Tibial nerve (tissue), 4 donors: ENCODE results near the gene SLC29A3. TPM values are rescaled to one million over a fixed set of nuclear protein-coding genes. Genes with fewer than 3 reads are reported as not detected.

Source experiments
- DNase-seq, 2 donors: peaks; one replicate each; pipeline ENCODE4 v3.0.0-alpha.2; 2019; ENCODE audit warnings: low spot score in 2 of 2
- H3K27ac ChIP-seq, 4 donors: fragments of 200-600 bp; sonication (generic) in 3 of 4; one replicate each; pipeline ENCODE4 v1.5.1; 2017 to 2019; ENCODE audit warnings: mild to moderate bottlenecking in 1 of 4
- H3K27me3 ChIP-seq, 2 donors: fragments of 200-600 bp; sonication (generic) in 1 of 2; one replicate each; pipeline versions ENCODE4 v1.5.1 to v1.6.0; 2017 to 2019
- H3K36me3 ChIP-seq, 3 donors: fragments of 200-600 bp; sonication (generic); one replicate each; pipeline ENCODE4 v1.5.1; 2018 to 2019
- H3K4me1 ChIP-seq, 4 donors: fragments of 200-600 bp; sonication (generic) in 3 of 4; one replicate each; pipeline ENCODE4 v1.5.1; 2017 to 2019
- H3K4me3 ChIP-seq, 4 donors: fragments of 200-600 bp; sonication (generic) in 3 of 4; one replicate each; pipeline ENCODE4 v1.5.1; 2017 to 2019; ENCODE audit warnings: mild to moderate bottlenecking in 1 of 4, moderate library complexity in 1 of 4
- H3K9me3 ChIP-seq, 4 donors: fragments of 200-600 bp; sonication (generic) in 3 of 4; one replicate each; pipeline ENCODE4 v1.5.1; 2017 to 2019
- EP300 ChIP-seq, 2 donors: sonication (generic); formaldehyde crosslinking; IDR thresholded peaks; one replicate each; pipeline ENCODE4 v1.6.1; 2017; ENCODE audit warnings: antibody characterized with exemption in 2 of 2, mild to moderate bottlenecking in 1 of 2
- POLR2A ChIP-seq, 2 donors: fragments of 450-650 bp; IDR thresholded peaks; one replicate each; pipeline ENCODE4 v1.6.1; 2017; ENCODE audit warnings: antibody characterized with exemption in 2 of 2, mild to moderate bottlenecking in 2 of 2, moderate library complexity in 2 of 2
- WGBS, 2 donors: methylation state at CpG; one replicate each; pipeline ENCODE4 v1.1.5; 2018; 5-methylcytosine and 5-hydroxymethylcytosine counted together
- total RNA-seq, 4 donors: library from RNA; depleted of rRNA; stranded (reverse); fragments of >200 nt; gene quantifications; one replicate each; pipeline ENCODE4 v1.1.0, GENCODE V29; 2016
- TF ChIP-seq, protein P1 (sequence below), 5 experiments: fragments of 200-600 bp in 3 of 5; fragments of 450-650 bp in 2 of 5; sonication (generic) in 3 of 5; IDR thresholded peaks; one replicate each; pipeline ENCODE4 v1.5.1; 2016 to 2019; ENCODE audit warnings: antibody characterized with exemption in 5 of 5, mild to moderate bottlenecking in 3 of 5, moderate library complexity in 2 of 5

Gene SLC29A3
- total RNA-seq, 4 donors from 2014 or later = 6.5 to 10.1 (median 7.4) TPM

- WGBS, 2 donors = 84 to 88% methylated on average over 13 to 15 of the region's 15 CpGs
- Histone ChIP-seq H3K27me3 (no peaks in the 10 kb centered on the region), H3K27ac (no peak overlapping the region), H3K4me1 (peaks cover 0 to 6% (median 0%) of the 10 kb centered on the region in 4 donors), H3K36me3 (peaks cover 0 to 3% (median 0%) of the 10 kb centered on the region in 3 donors), H3K9me3 (no peaks in the 10 kb centered on the region), H3K4me3 (no peak overlapping the region)
- TF ChIP-seq, protein P1, sequence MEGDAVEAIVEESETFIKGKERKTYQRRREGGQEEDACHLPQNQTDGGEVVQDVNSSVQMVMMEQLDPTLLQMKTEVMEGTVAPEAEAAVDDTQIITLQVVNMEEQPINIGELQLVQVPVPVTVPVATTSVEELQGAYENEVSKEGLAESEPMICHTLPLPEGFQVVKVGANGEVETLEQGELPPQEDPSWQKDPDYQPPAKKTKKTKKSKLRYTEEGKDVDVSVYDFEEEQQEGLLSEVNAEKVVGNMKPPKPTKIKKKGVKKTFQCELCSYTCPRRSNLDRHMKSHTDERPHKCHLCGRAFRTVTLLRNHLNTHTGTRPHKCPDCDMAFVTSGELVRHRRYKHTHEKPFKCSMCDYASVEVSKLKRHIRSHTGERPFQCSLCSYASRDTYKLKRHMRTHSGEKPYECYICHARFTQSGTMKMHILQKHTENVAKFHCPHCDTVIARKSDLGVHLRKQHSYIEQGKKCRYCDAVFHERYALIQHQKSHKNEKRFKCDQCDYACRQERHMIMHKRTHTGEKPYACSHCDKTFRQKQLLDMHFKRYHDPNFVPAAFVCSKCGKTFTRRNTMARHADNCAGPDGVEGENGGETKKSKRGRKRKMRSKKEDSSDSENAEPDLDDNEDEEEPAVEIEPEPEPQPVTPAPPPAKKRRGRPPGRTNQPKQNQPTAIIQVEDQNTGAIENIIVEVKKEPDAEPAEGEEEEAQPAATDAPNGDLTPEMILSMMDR (IDR thresholded peaks at IDR 0.05) = no peak
- TF ChIP-seq EP300 (IDR thresholded peaks at IDR 0.05) = no peak
- no peak for TF ChIP-seq POLR2A (IDR thresholded peaks at IDR 0.05)
- no peak for DNase-seq
Measured at GRCh38 chr10:71288461-71288860, 30.6 kb upstream of the SLC29A3 start.

- H3K36me3 ChIP-seq = peaks cover 0 to 8% (median 0%) of the 10 kb centered on the region in 3 donors
- WGBS, 2 donors = 81% methylated on average over 12 of the region's 12 CpGs
- H3K4me3 ChIP-seq = no peak overlapping the region
- no peaks in the 10 kb centered on the region for H3K27me3 ChIP-seq
- H3K9me3 ChIP-seq = no peaks in the 10 kb centered on the region
- DNase-seq = no peak
- H3K27ac ChIP-seq = no peak overlapping the region
- peaks cover 0 to 16% (median 0%) of the 10 kb centered on the region in 4 donors for H3K4me1 ChIP-seq
- TF ChIP-seq EP300 (IDR thresholded peaks at IDR 0.05) (no peak), POLR2A (IDR thresholded peaks at IDR 0.05) (no peak)
- TF ChIP-seq, protein P1 (IDR thresholded peaks at IDR 0.05) = no peak
Measured at GRCh38 chr10:71289421-71290130, 29.5 kb upstream of the SLC29A3 start.

DNA sequence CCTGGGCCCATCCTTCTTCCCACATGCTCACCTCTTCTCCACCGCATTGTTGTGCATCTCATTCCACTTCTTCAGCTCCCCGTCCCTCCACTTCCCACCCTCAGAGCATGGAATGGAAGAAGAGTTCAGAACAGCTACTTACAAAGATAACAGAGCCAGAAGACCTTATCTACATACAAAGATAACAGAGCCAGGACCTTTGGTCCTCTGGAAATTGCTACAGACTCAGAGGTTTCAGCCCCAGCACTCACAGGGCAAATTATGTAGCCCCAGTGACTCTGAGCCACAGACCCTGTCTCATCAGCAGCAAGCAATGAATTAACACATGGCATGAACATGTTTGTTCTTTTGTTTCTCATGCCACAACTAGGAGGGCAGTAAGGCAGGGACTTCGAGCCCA is 28.7 kb upstream of the SLC29A3 start:
- H3K36me3 ChIP-seq = peaks cover 0 to 8% (median 0%) of the 10 kb centered on the region in 3 donors
- TF ChIP-seq, protein P1 (IDR thresholded peaks at IDR 0.05) = no peak
- no peak for TF ChIP-seq POLR2A (IDR thresholded peaks at IDR 0.05)
- TF ChIP-seq EP300 (IDR thresholded peaks at IDR 0.05) = no peak
- WGBS, 2 donors = 65 to 93% methylated on average over 3 of the region's 3 CpGs

DNA sequence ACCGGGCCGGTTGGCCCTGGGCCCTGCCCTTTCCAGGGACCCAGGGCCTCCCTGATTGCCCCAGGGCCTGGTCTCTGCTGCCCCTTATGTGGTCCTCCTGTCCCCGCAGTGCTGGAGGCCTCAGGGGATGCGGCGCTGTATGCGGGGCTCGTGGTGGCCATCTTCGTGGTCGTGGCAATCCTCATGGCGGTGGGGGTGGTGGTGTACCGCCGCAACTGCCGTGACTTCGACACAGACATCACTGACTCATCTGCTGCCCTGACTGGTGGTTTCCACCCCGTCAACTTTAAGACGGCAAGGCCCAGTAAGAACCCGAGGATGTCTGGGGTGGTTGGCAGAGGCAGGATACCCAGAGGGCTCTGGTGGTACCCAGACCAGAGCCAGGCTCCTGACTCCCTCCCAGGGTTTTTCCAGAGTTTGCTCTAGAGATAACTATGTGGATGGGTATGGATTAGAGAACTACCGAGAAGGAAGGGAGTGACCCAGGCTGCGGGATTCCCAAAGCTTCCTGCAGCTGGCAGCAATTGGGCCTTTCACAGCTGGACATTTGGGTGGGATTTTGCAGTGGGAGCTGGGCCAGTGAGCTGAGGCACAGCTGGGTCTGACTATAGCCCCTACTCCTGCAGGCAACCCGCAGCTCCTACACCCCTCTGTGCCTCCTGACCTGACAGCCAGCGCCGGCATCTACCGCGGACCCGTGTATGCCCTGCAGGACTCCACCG is 28.1 kb upstream of the SLC29A3 start:
- peaks cover 0 to 8% (median 0%) of the 10 kb centered on the region in 3 donors for H3K36me3 ChIP-seq
- no peak overlapping the region for H3K4me3 ChIP-seq
- H3K9me3 ChIP-seq = no peaks in the 10 kb centered on the region
- H3K27ac ChIP-seq = no peak overlapping the region
- DNase-seq = no peak
- H3K4me1 ChIP-seq = peaks cover 0 to 16% (median 0%) of the 10 kb centered on the region in 4 donors
- H3K27me3 ChIP-seq = no peaks in the 10 kb centered on the region
- no peak for TF ChIP-seq POLR2A (IDR thresholded peaks at IDR 0.05)
- no peak for TF ChIP-seq EP300 (IDR thresholded peaks at IDR 0.05)
- TF ChIP-seq, protein P1 (IDR thresholded peaks at IDR 0.05) = no peak
- WGBS, 2 donors = 85 to 91% methylated on average over 25 to 26 of the region's 26 CpGs

More for the DNA sequence above, 28.7 kb upstream of the SLC29A3 start:
- H3K4me1 ChIP-seq = peaks cover 0 to 16% (median 0%) of the 10 kb centered on the region in 4 donors
- DNase-seq = no peak
- no peak overlapping the region for H3K4me3 ChIP-seq
- no peaks in the 10 kb centered on the region for H3K9me3 ChIP-seq
- H3K27ac ChIP-seq = no peak overlapping the region
- H3K27me3 ChIP-seq = no peaks in the 10 kb centered on the region

DNA sequence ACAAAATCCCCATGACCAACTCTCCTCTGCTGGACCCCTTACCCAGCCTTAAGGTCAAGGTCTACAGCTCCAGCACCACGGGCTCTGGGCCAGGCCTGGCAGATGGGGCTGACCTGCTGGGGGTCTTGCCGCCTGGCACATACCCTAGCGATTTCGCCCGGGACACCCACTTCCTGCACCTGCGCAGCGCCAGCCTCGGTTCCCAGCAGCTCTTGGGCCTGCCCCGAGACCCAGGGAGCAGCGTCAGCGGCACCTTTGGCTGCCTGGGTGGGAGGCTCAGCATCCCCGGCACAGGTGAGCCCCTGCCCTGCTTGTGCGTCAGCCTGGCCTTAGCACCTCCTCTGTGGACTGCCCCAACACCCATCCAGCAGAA is 27.5 kb upstream of the SLC29A3 start:
- Histone ChIP-seq H3K9me3 (no peaks in the 10 kb centered on the region), H3K4me1 (peaks cover 0 to 16% (median 0%) of the 10 kb centered on the region in 4 donors), H3K27ac (no peak overlapping the region), H3K36me3 (peaks cover 0 to 8% (median 0%) of the 10 kb centered on the region in 3 donors), H3K4me3 (no peak overlapping the region), H3K27me3 (no peaks in the 10 kb centered on the region)
- DNase-seq = no peak
- 92 to 97% methylated on average over 7 to 13 of the region's 13 CpGs for WGBS, 2 donors
- TF ChIP-seq POLR2A (IDR thresholded peaks at IDR 0.05) (no peak), EP300 (IDR thresholded peaks at IDR 0.05) (no peak)
- TF ChIP-seq, protein P1 (IDR thresholded peaks at IDR 0.05) = no peak
